Thymus (tissue), 14 donors: ENCODE results near the gene DHRS12. TPM values are rescaled to one million over a fixed set of nuclear protein-coding genes. Genes with fewer than 3 reads are reported as not detected.

Experiments used
- DNase-seq, 9 donors: peaks; one replicate each; pipeline ENCODE4 v3.0.0-alpha.2; 2013; ENCODE audit warnings: low spot score in 9 of 9, low read depth in 6 of 9, missing footprints in 1 of 9
- H3K27ac ChIP-seq, 2 donors: one replicate each; pipeline ENCODE4 v1.5.1; 2013; ENCODE audit warnings: control low read depth in 1 of 2, low read depth in 1 of 2, low read length in 1 of 2, mild to moderate bottlenecking in 1 of 2, moderate library complexity in 1 of 2
- H3K27me3 ChIP-seq, 2 donors: one replicate each; pipeline ENCODE4 v1.5.1; 2013; ENCODE audit warnings: low read length in 1 of 2; ENCODE audit not compliant: control insufficient read depth in 2 of 2, insufficient read depth in 1 of 2
- H3K36me3 ChIP-seq, 2 donors: one replicate each; pipeline ENCODE4 v1.5.1; 2013; ENCODE audit warnings: low read length in 1 of 2, mild to moderate bottlenecking in 1 of 2, moderate library complexity in 1 of 2; ENCODE audit not compliant: control insufficient read depth in 2 of 2, insufficient read depth in 2 of 2
- H3K4me1 ChIP-seq, 2 donors: one replicate each; pipeline ENCODE4 v1.5.1; 2013; ENCODE audit warnings: low read length in 2 of 2; ENCODE audit not compliant: control insufficient read depth in 2 of 2, insufficient read depth in 2 of 2
- H3K4me3 ChIP-seq, 2 donors: one replicate each; pipeline ENCODE4 v1.5.1; 2013; ENCODE audit warnings: low read length in 2 of 2, control low read depth in 1 of 2, mild to moderate bottlenecking in 1 of 2
- H3K9me3 ChIP-seq, 2 donors: one replicate each; pipeline ENCODE4 v1.5.1; 2013; ENCODE audit warnings: low read length in 1 of 2, mild to moderate bottlenecking in 1 of 2; ENCODE audit not compliant: control insufficient read depth in 2 of 2, insufficient read depth in 1 of 2
- WGBS: extraction: QIAGEN DNeasy Blood & Tissue Kit; methylation state at CpG from one replicate; pipeline ENCODE4 v1.1.7; 2013; 5-methylcytosine and 5-hydroxymethylcytosine counted together
- long read RNA-seq, 10 donors: transcript quantifications; one replicate each; lab custom pipeline, GENCODE V29; 2026
- polyA plus RNA-seq: library from polyadenylated mRNA; stranded (reverse); fragments of 200-250 nt; gene quantifications from one replicate; pipeline ENCODE4 v1.2.3, GENCODE V29; 2013
- total RNA-seq: library from RNA; stranded (reverse); fragments of 120-200 nt; gene quantifications from one replicate; pipeline ENCODE4 v1.2.4, GENCODE V29; 2013
- donor health status: healthy.

The DHRS12 gene
- total RNA-seq (7.5 TPM), polyA plus RNA-seq (14.8 TPM)
- long read RNA-seq, donor 1, result 0 reads
- long read RNA-seq, donor 2, result 0 reads
- long read RNA-seq, donor 3, partial matches to known transcripts, result 0 of 1 reads
- long read RNA-seq, donor 3, other reads (novel, unspliced or antisense), result 0 of 1 reads
- long read RNA-seq, donor 4, result 0 reads
- long read RNA-seq, donor 5, partial matches to known transcripts, result 0 of 2 reads
- long read RNA-seq, donor 5, other reads (novel, unspliced or antisense), result 0 of 2 reads
- long read RNA-seq, donor 6, result 0 reads
- long read RNA-seq, donor 7, partial matches to known transcripts, result 0 of 1 reads
- long read RNA-seq, donor 7, other reads (novel, unspliced or antisense), result 0 of 1 reads
- long read RNA-seq, donor 8, result 0 reads
- long read RNA-seq, donor 9, result 0 reads
- long read RNA-seq, donor 10, result 0 reads

GRCh38 chr13:51803422-51804294, at the start of gene DHRS12:
Gene DHRS12 (minus strand): TSS chr13:51804163. CDS start chr13:51799659, 4,504 bp downstream.
- Histone ChIP-seq H3K9me3 (no peaks in the 10 kb centered on the region), H3K4me1 (peaks cover 19 to 31% of the 10 kb centered on the region in 2 donors), H3K36me3 (no peaks in the 10 kb centered on the region), H3K27ac (peak within 1 kb of the TSS; percentile 79 to 97), H3K27me3 (no peaks in the 10 kb centered on the region), H3K4me3 (peak within 1 kb of the TSS; percentile 85)
- peak in 7 of 9 donors; percentile 73 to 94 (median 87) for DNase-seq
- under 1% methylated on average over 91 of the region's 91 CpGs for WGBS

- WGBS, result 81% methylated on average over 21 of the region's 21 CpGs
- peak in 1 of 9 donors; percentile 50 for DNase-seq
Observed at GRCh38 chr13:51849145-51850101, 45.5 kb upstream of the DHRS12 start.

GRCh38 chr13:51848674-51849073, 44.7 kb upstream of the DHRS12 start:
- Histone ChIP-seq H3K36me3 (no peaks in the 10 kb centered on the region), H3K9me3 (no peaks in the 10 kb centered on the region), H3K4me3 (no peak overlapping the region), H3K27me3 (no peaks in the 10 kb centered on the region), H3K4me1 (peaks cover 0 to 7% of the 10 kb centered on the region in 2 donors), H3K27ac (no peak overlapping the region)
- DNase-seq, result no peak
- WGBS, result 95% methylated on average over 4 of the region's 4 CpGs

More at GRCh38 chr13:51849145-51850101, 45.5 kb upstream of the DHRS12 start:
- no peak overlapping the region for H3K4me3 ChIP-seq
- no peak overlapping the region for H3K27ac ChIP-seq
- H3K27me3 ChIP-seq, result no peaks in the 10 kb centered on the region
- no peaks in the 10 kb centered on the region for H3K9me3 ChIP-seq
- H3K36me3 ChIP-seq, result no peaks in the 10 kb centered on the region
- H3K4me1 ChIP-seq, result peaks cover 0 to 7% of the 10 kb centered on the region in 2 donors

GRCh38 chr13:51846756-51847155, 42.8 kb upstream of the DHRS12 start:
- WGBS, result 93% methylated on average over 1 of the region's 1 CpG
- DNase-seq, result no peak
- H3K36me3 ChIP-seq, result no peaks in the 10 kb centered on the region
- H3K4me3 ChIP-seq, result no peak overlapping the region
- H3K4me1 ChIP-seq, result peaks cover 0 to 7% of the 10 kb centered on the region in 2 donors
- H3K27ac ChIP-seq, result no peak overlapping the region
- H3K9me3 ChIP-seq, result no peaks in the 10 kb centered on the region
- no peaks in the 10 kb centered on the region for H3K27me3 ChIP-seq

- H3K4me1 ChIP-seq, result peaks cover 0 to 7% of the 10 kb centered on the region in 2 donors
- H3K27ac ChIP-seq, result no peak overlapping the region
- 89% methylated on average over 5 of the region's 5 CpGs for WGBS
- no peaks in the 10 kb centered on the region for H3K27me3 ChIP-seq
- H3K9me3 ChIP-seq, result no peaks in the 10 kb centered on the region
- H3K36me3 ChIP-seq, result no peaks in the 10 kb centered on the region
- H3K4me3 ChIP-seq, result no peak overlapping the region
- no peak for DNase-seq
Observed at GRCh38 chr13:51845574-51846318, 41.8 kb upstream of the DHRS12 start.

- 45% methylated on average over 20 of the region's 20 CpGs for WGBS
- DNase-seq, result peak in 3 of 9 donors; percentile 51 to 59 (median 52)
- H3K27ac ChIP-seq, result no peak within 1 kb of the TSS
- H3K27me3 ChIP-seq, result no peaks in the 10 kb centered on the region
- no peak within 1 kb of the TSS for H3K4me3 ChIP-seq
- H3K9me3 ChIP-seq, result no peaks in the 10 kb centered on the region
- no peaks in the 10 kb centered on the region for H3K36me3 ChIP-seq
- peaks cover 0 to 7% of the 10 kb centered on the region in 2 donors for H3K4me1 ChIP-seq
Observed at GRCh38 chr13:51844862-51845573, 41.1 kb upstream of the DHRS12 start, which contains the start of gene TMEM272. Gene TMEM272 (minus strand): TSS chr13:51845177. CDS start chr13:51838530, 6,647 bp downstream.

- Histone ChIP-seq H3K4me3 (no peak overlapping the region), H3K27me3 (no peaks in the 10 kb centered on the region), H3K27ac (no peak overlapping the region), H3K36me3 (no peaks in the 10 kb centered on the region), H3K9me3 (no peaks in the 10 kb centered on the region), H3K4me1 (peaks cover 0 to 7% of the 10 kb centered on the region in 2 donors)
- 94% methylated on average over 3 of the region's 3 CpGs for WGBS
- no peak for DNase-seq
Observed at GRCh38 chr13:51843529-51843928, 39.6 kb upstream of the DHRS12 start.
